ENCODE measurements around the gene LMNB1. TPM values are rescaled to one million over a fixed set of nuclear protein-coding genes. Genes with fewer than 3 reads are reported as not detected.
"Not testable (repeated sequence)": the region's sequence is repeated elsewhere in the genome, so short reads cannot be mapped to it uniquely, and the experiment has no call there.

Gene LMNB1
- 2.6 and 3.9 TPM in 2 replicates for total RNA-seq

GRCh38 chr5:126776499-126777256 lies at the start of gene LMNB1:
Gene LMNB1 (plus strand): TSS chr5:126777136. CDS start chr5:126777509, 373 bp downstream.
- Histone ChIP-seq H3K36me3 (ENCODE audit: control insufficient read depth, insufficient read depth, low read length) (no peaks in the 10 kb centered on the region), H3K4me3 (ENCODE audit: low read depth, low read length) (peak within 1 kb of the TSS; percentile 70), H3K27me3 (ENCODE audit: control insufficient read depth, insufficient read depth, low read length) (no peaks in the 10 kb centered on the region)
- TF ChIP-seq CTCF (IDR thresholded peaks at IDR 0.05; ENCODE audit: insufficient read depth, low read length, severe bottlenecking) = no peak
- DNase-seq (ENCODE audit: low read depth) = peak; percentile 76
- FAIRE-seq = no peak

- Histone ChIP-seq H3K27me3 (ENCODE audit: control insufficient read depth, insufficient read depth, low read length) (no peaks in the 10 kb centered on the region), H3K4me3 (ENCODE audit: low read depth, low read length) (no peak overlapping the region), H3K36me3 (ENCODE audit: control insufficient read depth, insufficient read depth, low read length) (no peaks in the 10 kb centered on the region)
- DNase-seq (ENCODE audit: low read depth) (no peak), FAIRE-seq (peak; percentile 23)
- no peak for TF ChIP-seq CTCF (IDR thresholded peaks at IDR 0.05; ENCODE audit: insufficient read depth, low read length, severe bottlenecking)
Observed at GRCh38 chr5:126732716-126733115, 44.2 kb upstream of the LMNB1 start.

- FAIRE-seq; DNase-seq (ENCODE audit: low read depth); H3K36me3 ChIP-seq (ENCODE audit: control insufficient read depth, insufficient read depth, low read length): not testable (repeated sequence)
Observed at GRCh38 chr5:126734573-126734972, 42.4 kb upstream of the LMNB1 start.

GRCh38 chr5:126736141-126736540 lies 40.8 kb upstream of the LMNB1 start:
- TF ChIP-seq CTCF (IDR thresholded peaks at IDR 0.05; ENCODE audit: insufficient read depth, low read length, severe bottlenecking) = no peak
- DNase-seq (ENCODE audit: low read depth) (peak; percentile 15), FAIRE-seq (no peak)
- no peaks in the 10 kb centered on the region for H3K36me3 ChIP-seq (ENCODE audit: control insufficient read depth, insufficient read depth, low read length)
- H3K4me3 ChIP-seq (ENCODE audit: low read depth, low read length) = no peak overlapping the region
- no peaks in the 10 kb centered on the region for H3K27me3 ChIP-seq (ENCODE audit: control insufficient read depth, insufficient read depth, low read length)

More at GRCh38 chr5:126734573-126734972, 42.4 kb upstream of the LMNB1 start:
- not testable (repeated sequence) for H3K4me3 ChIP-seq (ENCODE audit: low read depth, low read length); H3K27me3 ChIP-seq (ENCODE audit: control insufficient read depth, insufficient read depth, low read length)

GRCh38 chr5:126741361-126741760 lies 35.6 kb upstream of the LMNB1 start:
- Histone ChIP-seq H3K4me3 (ENCODE audit: low read depth, low read length) (no peak overlapping the region), H3K27me3 (ENCODE audit: control insufficient read depth, insufficient read depth, low read length) (no peaks in the 10 kb centered on the region), H3K36me3 (ENCODE audit: control insufficient read depth, insufficient read depth, low read length) (no peaks in the 10 kb centered on the region)
- DNase-seq (ENCODE audit: low read depth) (no peak), FAIRE-seq (no peak)
- TF ChIP-seq CTCF (IDR thresholded peaks at IDR 0.05; ENCODE audit: insufficient read depth, low read length, severe bottlenecking) = no peak

- FAIRE-seq (no peak), DNase-seq (ENCODE audit: low read depth) (no peak)
- no peak for TF ChIP-seq CTCF (IDR thresholded peaks at IDR 0.05; ENCODE audit: insufficient read depth, low read length, severe bottlenecking)
- H3K4me3 ChIP-seq (ENCODE audit: low read depth, low read length) = no peak overlapping the region
- H3K36me3 ChIP-seq (ENCODE audit: control insufficient read depth, insufficient read depth, low read length) = no peaks in the 10 kb centered on the region
- no peaks in the 10 kb centered on the region for H3K27me3 ChIP-seq (ENCODE audit: control insufficient read depth, insufficient read depth, low read length)
Observed at GRCh38 chr5:126742425-126742824, 34.5 kb upstream of the LMNB1 start.

Measured in bronchial epithelial cell (primary cell).